LNCaP clone FGC (cell line): Measurements from ENCODE around the gene STRIP1.

Experiments
- DNase-seq: peaks from one replicate; pipeline ENCODE4 v3.0.0-alpha.2; 2011; ENCODE audit warnings: low read depth
- H3K4me3 ChIP-seq: 2 replicates; pipeline ENCODE4 v1.5.1; 2011; ENCODE audit warnings: mild to moderate bottlenecking, low read depth, low read length, control low read depth
- CTCF ChIP-seq: IDR thresholded peaks from 2 replicates; pipeline ENCODE4 v1.5.1; 2012; ENCODE audit warnings: mild to moderate bottlenecking; ENCODE audit not compliant: control insufficient read depth, insufficient read depth; ENCODE audit errors: extremely low read depth

The STRIP1 gene

GRCh38 chr1:110094931-110095654, 60.7 kb downstream of the STRIP1 start:
- TF ChIP-seq CTCF: no peak
- no peak overlapping the region for H3K4me3 ChIP-seq
- no peak for DNase-seq

- no peak for TF ChIP-seq CTCF
- H3K4me3 ChIP-seq: no peak overlapping the region
- DNase-seq: no peak
These were observed 63.2 kb downstream of the STRIP1 start for GRCh38 chr1:110097507-110098221.

- TF ChIP-seq CTCF: no peak
- no peak overlapping the region for H3K4me3 ChIP-seq
- no peak for DNase-seq
These were observed 64.0 kb downstream of the STRIP1 start for GRCh38 chr1:110098222-110099026.

GRCh38 chr1:110100335-110100734, 65.9 kb downstream of the STRIP1 start:
- no peak overlapping the region for H3K4me3 ChIP-seq
- DNase-seq: no peak
- no peak for TF ChIP-seq CTCF

- H3K4me3 ChIP-seq: no peak overlapping the region
- no peak for TF ChIP-seq CTCF
- DNase-seq: no peak
These were observed 67.7 kb downstream of the STRIP1 start for GRCh38 chr1:110102081-110102480.
